Astrocyte (in vitro differentiated cells and primary cell): ENCODE measurements around the gene THEM5. TPM values are rescaled to one million over a fixed set of nuclear protein-coding genes. Genes with fewer than 3 reads are reported as not detected.

Source experiments
- DNase-seq: peaks from one replicate; pipeline ENCODE4 v3.0.0-alpha.2; 2010; ENCODE audit warnings: low read depth
- FAIRE-seq: peaks from 2 replicates; lab custom pipeline; 2011; peaks lifted over from hg19 to GRCh38; lab: Jason Lieb, UNC
- H2AFZ ChIP-seq: 2 replicates; pipeline ENCODE4 v1.6.0; 2012; ENCODE audit warnings: low read depth, low read length, inconsistent platforms
- H3K27ac ChIP-seq: 2 replicates; pipeline ENCODE4 v1.5.1; 2011; ENCODE audit warnings: low read depth, low read length, inconsistent platforms
- H3K27me3 ChIP-seq: 2 replicates; pipeline ENCODE4 v1.6.0; 2011; ENCODE audit warnings: low read length, inconsistent platforms; ENCODE audit not compliant: insufficient read depth
- H3K36me3 ChIP-seq: 2 replicates; pipeline ENCODE4 v1.5.1; 2011; ENCODE audit warnings: low read length, inconsistent platforms; ENCODE audit not compliant: insufficient read depth
- H3K4me1 ChIP-seq: 2 replicates; pipeline ENCODE4 v1.5.1; 2011; ENCODE audit warnings: low read length, inconsistent platforms; ENCODE audit not compliant: insufficient read depth
- H3K4me2 ChIP-seq: 2 replicates; pipeline ENCODE4 v1.6.0; 2012; ENCODE audit warnings: low read length, inconsistent platforms
- H3K4me3 ChIP-seq: 2 replicates; pipeline ENCODE4 v1.5.1; 2011; ENCODE audit warnings: low read depth, mild to moderate bottlenecking, low read length, inconsistent platforms; ENCODE audit not compliant: insufficient read depth
- H3K79me2 ChIP-seq: 2 replicates; pipeline ENCODE4 v1.6.0; 2012; ENCODE audit warnings: mild to moderate bottlenecking, low read length, inconsistent platforms; ENCODE audit not compliant: insufficient read depth
- H3K9ac ChIP-seq: 2 replicates; pipeline ENCODE4 v1.6.0; 2012; ENCODE audit warnings: mild to moderate bottlenecking, low read length, inconsistent platforms
- H3K9me3 ChIP-seq: 2 replicates; pipeline ENCODE4 v1.5.1; 2012; ENCODE audit warnings: low read depth, mild to moderate bottlenecking, low read length, inconsistent platforms; ENCODE audit not compliant: insufficient read depth
- H4K20me1 ChIP-seq: 2 replicates; pipeline ENCODE4 v1.6.0; 2012; ENCODE audit warnings: low read length, inconsistent platforms; ENCODE audit not compliant: insufficient read depth
- H3K27ac Mint-ChIP-seq: one replicate; pipeline ENCODE4 v1.8.0; 2021; ENCODE audit warnings: mild to moderate bottlenecking, mixed read lengths; ENCODE audit not compliant: unreplicated experiment
- H3K27me3 Mint-ChIP-seq: one replicate; pipeline ENCODE4 v1.8.0; 2021; ENCODE audit warnings: low read depth, mixed read lengths; ENCODE audit not compliant: unreplicated experiment
- H3K36me3 Mint-ChIP-seq: one replicate; pipeline ENCODE4 v1.8.0; 2021; ENCODE audit warnings: low read depth, mixed read lengths; ENCODE audit not compliant: unreplicated experiment
- H3K4me1 Mint-ChIP-seq: one replicate; pipeline ENCODE4 v1.8.0; 2021; ENCODE audit warnings: low read depth, mixed read lengths; ENCODE audit not compliant: unreplicated experiment
- H3K4me3 Mint-ChIP-seq: one replicate; pipeline ENCODE4 v1.8.0; 2021; ENCODE audit warnings: mild to moderate bottlenecking, moderate library complexity, mixed read lengths; ENCODE audit not compliant: unreplicated experiment
- H3K9me3 Mint-ChIP-seq: one replicate; pipeline ENCODE4 v1.8.0; 2021; ENCODE audit warnings: mild to moderate bottlenecking, mixed read lengths; ENCODE audit not compliant: unreplicated experiment
- CTCF ChIP-seq: IDR thresholded peaks from 2 replicates; pipeline ENCODE4 v1.5.1; 2011; ENCODE audit warnings: low read depth, mild to moderate bottlenecking, inconsistent platforms, low read length, moderate library complexity; ENCODE audit not compliant: insufficient read depth
- EZH2 ChIP-seq: IDR thresholded peaks from 2 replicates; pipeline ENCODE4 v1.6.1; 2012; ENCODE audit warnings: mild to moderate bottlenecking, low read length, inconsistent platforms; ENCODE audit not compliant: insufficient read depth
- total RNA-seq: library from RNA; stranded (reverse); gene quantifications from 2 replicates; pipeline ENCODE4 v1.2.1, GENCODE V29; 2021

THEM5 gene
- total RNA-seq, 1 donor from 2014 or later = not detected

GRCh38 chr1:151805066-151805820 is 48.3 kb downstream of the THEM5 start, which contains the start of gene LINGO4:
Gene LINGO4, minus strand, starts transcription at chr1:151805419. Its CDS starts 2,715 bp downstream, at chr1:151802704.
- FAIRE-seq (no peak), DNase-seq (no peak)
- Histone ChIP-seq H3K9ac (no peak within 1 kb of the TSS), H4K20me1 (no peaks in the 10 kb centered on the region), H3K79me2 (no peaks in the 10 kb centered on the region), H3K27ac (no peak within 1 kb of the TSS), H3K36me3 (no peaks in the 10 kb centered on the region), H3K4me2 (no peak within 1 kb of the TSS), H3K9me3 (no peaks in the 10 kb centered on the region), H3K27me3 (peaks cover 71% of the 10 kb centered on the region), H3K4me1 (no peaks in the 10 kb centered on the region), H3K4me3 (no peak within 1 kb of the TSS), H2AFZ (no peak within 1 kb of the TSS)
- H3K27me3 Mint-ChIP-seq = peaks cover 56% of the 10 kb centered on the region
- TF ChIP-seq CTCF = no peak
- TF ChIP-seq EZH2 = no peak
- no peak within 1 kb of the TSS for H3K4me3 Mint-ChIP-seq
- peaks cover 7% of the 10 kb centered on the region for H3K36me3 Mint-ChIP-seq
- peaks cover 5% of the 10 kb centered on the region for H3K4me1 Mint-ChIP-seq
- no peak within 1 kb of the TSS for H3K27ac Mint-ChIP-seq
- H3K9me3 Mint-ChIP-seq = no peaks in the 10 kb centered on the region

DNA sequence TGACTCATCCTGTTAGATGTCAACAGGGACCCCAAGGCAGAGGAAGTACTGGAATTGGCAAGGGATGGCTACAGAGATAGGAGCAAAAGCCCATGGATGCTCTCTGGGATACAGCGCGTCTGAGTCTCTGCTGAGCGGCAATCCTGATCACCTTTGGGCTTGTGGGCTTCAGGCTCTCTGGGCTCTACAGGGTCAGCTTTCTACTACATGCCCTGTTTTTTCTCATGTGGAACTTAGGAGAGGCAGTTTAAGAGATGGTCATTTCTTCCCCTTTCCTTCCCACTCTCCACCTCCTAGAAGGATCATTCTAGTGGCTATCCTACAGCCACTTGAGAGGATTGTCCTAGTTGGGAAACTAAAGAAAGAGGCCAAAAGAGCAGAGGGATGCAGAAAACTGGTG is 49.6 kb downstream of the THEM5 start:
- DNase-seq (no peak), FAIRE-seq (no peak)
- Histone ChIP-seq H3K4me3 (no peak overlapping the region), H2AFZ (no peak overlapping the region), H3K9me3 (no peaks in the 10 kb centered on the region), H4K20me1 (no peaks in the 10 kb centered on the region), H3K4me2 (no peak overlapping the region), H3K27me3 (peaks cover 78% of the 10 kb centered on the region), H3K9ac (no peak overlapping the region), H3K79me2 (no peaks in the 10 kb centered on the region), H3K27ac (no peak overlapping the region), H3K36me3 (no peaks in the 10 kb centered on the region), H3K4me1 (no peaks in the 10 kb centered on the region)
- Mint-ChIP-seq H3K4me3 (no peak overlapping the region), H3K4me1 (peaks cover 1% of the 10 kb centered on the region), H3K9me3 (no peaks in the 10 kb centered on the region), H3K36me3 (peaks cover 7% of the 10 kb centered on the region), H3K27ac (no peak overlapping the region), H3K27me3 (peaks cover 69% of the 10 kb centered on the region)
- no peak for TF ChIP-seq EZH2
- TF ChIP-seq CTCF = no peak

DNA sequence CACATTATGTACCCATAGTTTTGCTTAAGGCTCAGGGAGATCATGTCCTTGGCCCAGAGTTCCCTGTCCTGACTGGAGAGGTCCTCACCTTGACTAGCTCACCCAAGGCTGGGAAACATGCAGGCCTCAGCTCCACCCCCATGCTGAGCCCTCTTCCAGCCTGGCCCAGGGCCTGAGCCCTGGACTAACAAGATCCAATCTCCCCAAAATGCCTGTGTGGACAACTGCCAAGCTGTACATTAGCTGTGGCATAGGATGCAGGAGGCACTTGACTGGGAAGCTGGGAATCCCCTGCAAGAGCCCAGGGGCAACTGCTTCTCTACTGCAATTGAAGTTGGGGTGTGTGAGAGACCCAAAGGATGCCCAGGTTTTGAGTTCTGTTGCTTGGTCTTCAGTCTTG is 50.3 kb downstream of the THEM5 start:
- no peak overlapping the region for H3K9ac ChIP-seq
- no peak overlapping the region for H2AFZ ChIP-seq
- H3K4me3 Mint-ChIP-seq = no peak overlapping the region
- peaks cover 81% of the 10 kb centered on the region for H3K27me3 ChIP-seq
- H3K4me3 ChIP-seq = no peak overlapping the region
- no peaks in the 10 kb centered on the region for H3K4me1 ChIP-seq
- no peaks in the 10 kb centered on the region for H3K9me3 ChIP-seq
- H3K36me3 ChIP-seq = no peaks in the 10 kb centered on the region
- no peaks in the 10 kb centered on the region for H3K9me3 Mint-ChIP-seq
- peaks cover 69% of the 10 kb centered on the region for H3K27me3 Mint-ChIP-seq
- no peak overlapping the region for H3K4me2 ChIP-seq
- no peaks in the 10 kb centered on the region for H4K20me1 ChIP-seq
- no peak for DNase-seq
- H3K4me1 Mint-ChIP-seq = peaks cover 1% of the 10 kb centered on the region
- no peak for FAIRE-seq
- no peak overlapping the region for H3K27ac Mint-ChIP-seq
- no peak overlapping the region for H3K27ac ChIP-seq
- TF ChIP-seq EZH2 = no peak
- TF ChIP-seq CTCF = no peak
- no peaks in the 10 kb centered on the region for H3K79me2 ChIP-seq
- H3K36me3 Mint-ChIP-seq = peaks cover 7% of the 10 kb centered on the region
